GM20000 (cell line): ENCODE results near the gene CDCA8.

ENCODE experiments used
- DNase-seq: peaks from one replicate; pipeline ENCODE4 v3.0.0; 2012; ENCODE audit warnings: low spot score
- CTCF ChIP-seq: IDR thresholded peaks from 2 replicates; pipeline ENCODE4 v1.5.1; 2012; ENCODE audit warnings: mild to moderate bottlenecking, control low read depth; ENCODE audit errors: extremely low read depth, missing control alignments

The CDCA8 gene

GRCh38 chr1:37722181-37723071 is 30.1 kb downstream of the CDCA8 start:
- DNase-seq: no peak
- no peak for TF ChIP-seq CTCF

- no peak for TF ChIP-seq CTCF
- no peak for DNase-seq
These were observed 30.7 kb downstream of the CDCA8 start for GRCh38 chr1:37723072-37723389.

- no peak for TF ChIP-seq CTCF
- no peak for DNase-seq
These were observed 31.2 kb downstream of the CDCA8 start for GRCh38 chr1:37723390-37724078.

- TF ChIP-seq CTCF: no peak
- DNase-seq: no peak
These were observed 32.3 kb downstream of the CDCA8 start for GRCh38 chr1:37724575-37724974.

GRCh38 chr1:37725851-37726613 is 33.7 kb downstream of the CDCA8 start:
- no peak for TF ChIP-seq CTCF
- no peak for DNase-seq

- DNase-seq: no peak
- TF ChIP-seq CTCF: no peak
These were observed 34.7 kb downstream of the CDCA8 start for GRCh38 chr1:37726751-37727585.
